Fibroblast of the aortic adventitia (primary cell): ENCODE results near the gene PBX1. TPM values are rescaled to one million over a fixed set of nuclear protein-coding genes. Genes with fewer than 3 reads are reported as not detected.

ENCODE experiments used
- DNase-seq: peaks from one replicate; pipeline ENCODE4 v3.0.0-alpha.2; 2010; ENCODE audit warnings: low read depth
- H3K4me3 ChIP-seq: 2 replicates; pipeline ENCODE4 v1.5.1; 2011; ENCODE audit warnings: low read depth, mild to moderate bottlenecking, control low read depth, low read length, moderate library complexity
- total RNA-seq: library from RNA; depleted of rRNA; stranded (reverse); fragments of >200 nt; gene quantifications from 2 replicates; pipeline ENCODE4 v1.2.3, GENCODE V29; 2012; ENCODE audit warnings: low replicate concordance
- TF ChIP-seq, protein P1 (sequence below): IDR thresholded peaks from 2 replicates; pipeline ENCODE4 v1.5.1; 2011; ENCODE audit warnings: mild to moderate bottlenecking, low read length, control low read depth, inconsistent platforms; ENCODE audit not compliant: insufficient read depth

The PBX1 gene
- total RNA-seq, 1 donor = 95.6 TPM

DNA sequence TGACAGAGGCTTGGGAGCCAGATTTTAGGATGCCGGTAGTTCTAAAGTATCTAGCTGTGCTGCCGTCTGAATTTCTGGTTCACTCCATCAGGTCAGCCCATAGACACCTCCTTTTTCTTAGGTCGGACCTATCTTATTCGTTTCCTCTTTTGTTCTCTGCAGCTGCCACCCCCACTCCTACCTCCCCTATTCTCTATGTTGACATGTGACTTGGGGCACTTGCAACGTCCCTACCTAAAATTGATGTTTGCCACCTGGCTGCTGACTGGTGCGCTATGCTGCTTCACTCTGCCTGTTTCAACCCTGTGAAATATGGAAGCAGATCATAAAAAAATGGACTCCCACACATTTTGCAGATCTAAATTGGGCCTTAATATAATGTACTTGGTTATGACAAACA lies 55.3 kb downstream of the PBX1 start:
- no peak overlapping the region for H3K4me3 ChIP-seq
- TF ChIP-seq, protein P1, sequence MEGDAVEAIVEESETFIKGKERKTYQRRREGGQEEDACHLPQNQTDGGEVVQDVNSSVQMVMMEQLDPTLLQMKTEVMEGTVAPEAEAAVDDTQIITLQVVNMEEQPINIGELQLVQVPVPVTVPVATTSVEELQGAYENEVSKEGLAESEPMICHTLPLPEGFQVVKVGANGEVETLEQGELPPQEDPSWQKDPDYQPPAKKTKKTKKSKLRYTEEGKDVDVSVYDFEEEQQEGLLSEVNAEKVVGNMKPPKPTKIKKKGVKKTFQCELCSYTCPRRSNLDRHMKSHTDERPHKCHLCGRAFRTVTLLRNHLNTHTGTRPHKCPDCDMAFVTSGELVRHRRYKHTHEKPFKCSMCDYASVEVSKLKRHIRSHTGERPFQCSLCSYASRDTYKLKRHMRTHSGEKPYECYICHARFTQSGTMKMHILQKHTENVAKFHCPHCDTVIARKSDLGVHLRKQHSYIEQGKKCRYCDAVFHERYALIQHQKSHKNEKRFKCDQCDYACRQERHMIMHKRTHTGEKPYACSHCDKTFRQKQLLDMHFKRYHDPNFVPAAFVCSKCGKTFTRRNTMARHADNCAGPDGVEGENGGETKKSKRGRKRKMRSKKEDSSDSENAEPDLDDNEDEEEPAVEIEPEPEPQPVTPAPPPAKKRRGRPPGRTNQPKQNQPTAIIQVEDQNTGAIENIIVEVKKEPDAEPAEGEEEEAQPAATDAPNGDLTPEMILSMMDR = no peak
- DNase-seq = no peak

DNA sequence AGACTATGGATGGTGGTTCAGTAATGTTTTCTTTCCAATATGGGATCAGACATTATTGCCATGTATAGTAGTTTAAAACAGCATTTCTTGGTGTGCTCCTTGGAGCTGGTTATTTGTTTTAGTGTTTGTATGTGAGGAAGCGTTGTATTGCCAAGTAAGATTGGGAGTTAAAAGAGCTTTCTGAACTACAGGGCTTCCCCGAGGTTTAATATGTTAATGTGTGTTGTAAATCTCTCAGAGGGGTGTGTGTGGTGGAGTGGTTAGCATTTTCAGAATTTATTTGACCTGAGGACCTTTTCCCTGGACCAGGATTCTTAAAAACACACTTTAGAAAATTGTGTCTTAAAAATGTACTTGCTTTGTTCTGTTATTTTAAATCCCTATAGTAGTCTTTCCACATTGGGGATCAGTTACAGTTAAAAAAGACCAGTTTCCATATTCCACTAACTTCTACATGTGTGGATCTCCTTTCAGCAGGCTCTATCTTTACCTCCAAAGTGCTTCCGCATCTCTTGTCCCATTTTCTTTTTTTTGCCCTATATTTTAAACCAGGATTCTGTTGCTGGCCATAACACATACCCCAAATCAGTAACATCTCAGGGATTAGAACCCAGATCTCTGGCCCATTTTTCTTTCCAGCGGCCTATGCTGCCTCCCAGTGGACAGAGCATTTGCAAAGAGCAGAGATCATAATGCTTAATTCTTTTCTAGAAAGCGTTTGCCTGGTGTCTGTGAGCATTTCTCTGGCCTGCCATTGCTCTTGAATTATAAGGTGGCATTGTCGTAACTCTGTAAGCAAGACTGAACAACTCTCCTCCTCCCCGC lies 58.6 kb downstream of the PBX1 start:
- DNase-seq = peak; percentile 42
- H3K4me3 ChIP-seq = no peak overlapping the region
- TF ChIP-seq, protein P1 = peak; percentile 56

DNA sequence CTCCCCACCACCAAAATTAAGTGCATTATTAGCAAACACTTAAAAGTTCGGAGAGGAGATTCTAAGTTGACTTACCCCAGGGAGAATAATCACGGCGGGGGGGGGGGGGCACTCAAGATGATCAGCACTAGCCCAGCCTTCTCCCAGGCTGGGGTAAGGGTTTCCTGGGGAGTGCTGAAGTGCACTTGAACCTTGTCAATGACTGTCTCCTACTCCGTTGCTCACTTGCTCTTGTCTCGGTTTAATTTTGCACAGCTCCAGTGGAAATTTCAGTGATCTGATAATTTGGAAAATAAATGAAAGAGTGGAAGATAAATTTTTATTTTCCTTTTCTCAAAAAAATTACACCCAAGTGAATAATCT lies 59.2 kb downstream of the PBX1 start:
- TF ChIP-seq, protein P1 = no peak
- no peak for DNase-seq
- no peak overlapping the region for H3K4me3 ChIP-seq

DNA sequence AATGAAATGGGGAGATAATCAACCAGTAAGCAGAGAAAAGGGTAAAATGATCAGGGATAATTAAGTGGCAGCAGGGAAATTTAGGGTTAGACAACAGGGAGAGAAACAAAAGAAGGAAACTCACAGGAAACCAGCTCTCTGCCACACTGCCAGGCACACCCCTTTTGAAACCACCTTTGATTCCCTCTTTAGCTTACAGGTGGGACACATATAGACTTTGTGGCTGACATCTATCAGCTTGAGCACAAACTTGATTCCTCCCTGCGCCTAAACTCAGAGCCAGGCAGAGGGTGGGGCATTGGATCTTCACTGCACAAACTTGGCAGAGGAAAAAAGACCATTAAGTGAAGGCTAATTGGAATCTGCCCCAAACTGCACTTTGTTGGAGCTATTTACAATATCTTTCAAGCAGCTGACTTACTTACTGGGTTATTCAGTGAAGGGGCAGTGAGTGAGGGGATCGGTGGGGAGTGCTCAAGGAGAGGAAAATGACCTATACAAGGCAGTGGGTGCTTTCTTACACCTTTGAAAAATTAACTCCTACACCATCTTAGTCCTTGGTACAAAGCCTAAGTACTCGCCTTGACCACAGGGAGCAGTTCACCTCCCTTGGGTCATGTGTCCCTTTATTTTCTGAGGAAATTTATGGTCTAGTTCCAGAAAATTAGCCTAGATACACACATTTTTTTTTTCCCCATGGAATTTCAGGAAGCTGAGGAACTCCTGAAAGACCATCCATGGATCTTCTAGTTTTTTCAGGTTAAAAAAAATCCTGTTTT lies 60.2 kb downstream of the PBX1 start:
- TF ChIP-seq, protein P1 = peak; percentile 13
- DNase-seq = no peak
- no peak overlapping the region for H3K4me3 ChIP-seq

DNA sequence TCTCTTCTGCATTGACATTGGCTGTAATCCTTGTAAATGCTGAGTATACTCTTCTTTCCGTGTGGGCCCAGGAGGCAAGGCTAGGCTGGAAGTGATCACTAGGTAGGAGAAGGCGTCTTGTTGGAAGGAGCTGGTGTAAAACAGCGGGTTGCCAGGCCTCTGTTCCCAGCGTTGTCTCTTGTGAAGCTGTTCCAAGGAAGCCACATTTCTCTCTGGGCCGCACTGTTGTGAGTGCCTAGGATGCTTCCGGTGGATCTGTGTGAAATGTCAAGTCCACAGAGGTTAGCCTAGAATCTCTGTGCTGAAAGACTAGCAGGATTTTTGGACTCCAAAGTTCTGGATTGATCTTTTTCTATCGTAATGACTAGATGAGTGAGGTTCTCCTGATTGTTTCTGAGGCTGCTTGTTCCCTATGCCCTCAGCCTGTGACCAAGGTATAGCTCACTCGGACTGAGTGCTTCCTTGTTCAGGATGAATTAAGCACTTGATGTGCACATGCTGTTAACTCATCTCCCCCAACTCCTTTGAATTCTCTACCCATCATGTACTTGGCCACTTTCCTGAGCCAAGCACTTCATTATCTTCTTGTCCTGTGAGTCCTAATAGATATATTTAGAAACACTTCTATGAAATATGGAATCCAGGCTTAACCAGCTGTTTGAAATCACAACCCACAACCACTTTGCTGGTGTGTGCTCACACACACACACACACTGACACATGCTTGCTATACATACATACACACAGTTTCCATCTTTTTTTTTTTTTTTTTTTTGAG lies 63.3 kb downstream of the PBX1 start:
- TF ChIP-seq, protein P1 = no peak
- no peak for DNase-seq

DNA sequence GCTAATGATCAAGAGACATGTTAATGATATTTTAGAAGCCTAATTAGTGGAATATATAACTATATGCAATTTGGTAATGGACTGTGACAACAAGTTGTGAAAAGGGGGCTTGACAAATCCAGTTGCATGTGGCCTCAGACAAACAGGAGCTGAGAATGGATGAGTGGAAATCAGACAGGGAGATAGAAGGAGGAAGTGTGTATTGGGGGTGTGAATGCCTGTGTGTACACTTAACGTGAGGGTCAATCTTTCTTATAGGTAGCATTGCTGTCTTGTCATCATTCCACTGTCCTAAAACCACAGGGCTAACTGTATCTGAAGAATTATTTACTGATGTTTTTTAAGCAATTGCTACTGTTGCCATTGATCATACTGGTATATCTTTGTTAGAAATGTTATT lies 64.8 kb downstream of the PBX1 start:
- TF ChIP-seq, protein P1 = no peak
- no peak for DNase-seq
- H3K4me3 ChIP-seq = no peak overlapping the region

More for the DNA sequence above, 63.3 kb downstream of the PBX1 start:
- no peak overlapping the region for H3K4me3 ChIP-seq
